ENCODE measurements around the gene PDE5A.

DNA sequence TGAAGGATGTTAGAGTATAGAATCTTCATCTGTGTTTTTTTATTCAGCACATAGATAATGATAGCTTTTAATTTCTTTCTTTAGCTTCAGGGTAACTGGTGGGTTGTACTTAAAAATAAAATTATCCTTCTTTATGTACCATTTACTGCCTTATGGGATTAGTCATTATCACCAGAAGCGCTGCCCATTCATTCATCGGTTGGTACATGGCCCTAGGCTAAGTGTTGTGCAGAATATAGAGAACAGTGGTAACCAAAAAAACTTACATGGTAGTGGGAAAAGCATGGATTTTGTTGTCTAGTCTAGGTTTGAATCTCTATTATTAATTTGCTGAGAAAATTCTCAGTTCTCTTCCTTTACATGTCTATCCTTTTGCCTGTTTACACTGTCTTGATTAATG lies 43.5 kb upstream of the PDE5A start:
- TF ChIP-seq, protein P1, sequence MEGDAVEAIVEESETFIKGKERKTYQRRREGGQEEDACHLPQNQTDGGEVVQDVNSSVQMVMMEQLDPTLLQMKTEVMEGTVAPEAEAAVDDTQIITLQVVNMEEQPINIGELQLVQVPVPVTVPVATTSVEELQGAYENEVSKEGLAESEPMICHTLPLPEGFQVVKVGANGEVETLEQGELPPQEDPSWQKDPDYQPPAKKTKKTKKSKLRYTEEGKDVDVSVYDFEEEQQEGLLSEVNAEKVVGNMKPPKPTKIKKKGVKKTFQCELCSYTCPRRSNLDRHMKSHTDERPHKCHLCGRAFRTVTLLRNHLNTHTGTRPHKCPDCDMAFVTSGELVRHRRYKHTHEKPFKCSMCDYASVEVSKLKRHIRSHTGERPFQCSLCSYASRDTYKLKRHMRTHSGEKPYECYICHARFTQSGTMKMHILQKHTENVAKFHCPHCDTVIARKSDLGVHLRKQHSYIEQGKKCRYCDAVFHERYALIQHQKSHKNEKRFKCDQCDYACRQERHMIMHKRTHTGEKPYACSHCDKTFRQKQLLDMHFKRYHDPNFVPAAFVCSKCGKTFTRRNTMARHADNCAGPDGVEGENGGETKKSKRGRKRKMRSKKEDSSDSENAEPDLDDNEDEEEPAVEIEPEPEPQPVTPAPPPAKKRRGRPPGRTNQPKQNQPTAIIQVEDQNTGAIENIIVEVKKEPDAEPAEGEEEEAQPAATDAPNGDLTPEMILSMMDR (optimal IDR thresholded peaks at IDR 0.05 in 1 of 3, IDR thresholded peaks at IDR 0.05 in 1 of 3, conservative IDR thresholded peaks at IDR 0.05 in 1 of 3; ENCODE audit: extremely low read depth in 1 of 3, insufficient read depth in 2 of 3, low read length in 3 of 3): no peak
- TF ChIP-seq EZH2 (IDR thresholded peaks at IDR 0.05; ENCODE audit: low read length): no peak

Measured in keratinocyte (primary cell).